Spinal cord (tissue), 10 donors: ENCODE measurements around the gene ARAP1. TPM values are rescaled to one million over a fixed set of nuclear protein-coding genes. Genes with fewer than 3 reads are reported as not detected.

ENCODE experiments used
- DNase-seq, 6 donors: peaks; one replicate each; pipeline versions ENCODE4 v3.0.0 to v3.0.0-alpha.2; 2013 to 2015; ENCODE audit warnings: low spot score in 6 of 6, low read depth in 4 of 6
- H3K27ac ChIP-seq: one replicate; pipeline ENCODE4 v1.5.1; 2013; ENCODE audit warnings: low read depth, low read length, control low read depth
- H3K27me3 ChIP-seq: one replicate; pipeline ENCODE4 v1.6.1; 2013; ENCODE audit warnings: low read length; ENCODE audit not compliant: control insufficient read depth, insufficient read depth
- H3K36me3 ChIP-seq: one replicate; pipeline ENCODE4 v1.6.1; 2013; ENCODE audit warnings: low read length; ENCODE audit not compliant: control insufficient read depth, insufficient read depth
- H3K4me1 ChIP-seq: one replicate; pipeline ENCODE4 v1.6.1; 2013; ENCODE audit warnings: low read length; ENCODE audit not compliant: control insufficient read depth, insufficient read depth
- H3K4me3 ChIP-seq: one replicate; pipeline ENCODE4 v1.5.1; 2013; ENCODE audit warnings: low read depth, low read length, control low read depth
- H3K9me3 ChIP-seq: one replicate; pipeline ENCODE4 v1.6.1; 2013; ENCODE audit warnings: low read length; ENCODE audit not compliant: control insufficient read depth, insufficient read depth
- WGBS: methylation state at CpG from one replicate; pipeline ENCODE4 v1.1.5; 2013; ENCODE audit warnings: missing lambda C conversion rate; ENCODE audit not compliant: insufficient coverage; 5-methylcytosine and 5-hydroxymethylcytosine counted together
- polyA plus RNA-seq, 2 donors: library from polyadenylated mRNA; unstranded; fragments of 120-200 nt; gene quantifications; one replicate each; pipeline ENCODE4 v1.2.1, GENCODE V29; 2013; ENCODE audit not compliant: insufficient read length in 2 of 2
- total RNA-seq, 2 donors: library from RNA; depleted of rRNA in 1 of 2; stranded (reverse); fragments of 120-200 nt in 1 of 2; fragments of >200 nt in 1 of 2; gene quantifications; one replicate each; pipeline versions ENCODE4 v1.2.3 to v1.2.4, GENCODE V29; 2013 to 2014
- donor health status: healthy.

The ARAP1 gene
- total and polyA plus RNA-seq, 4 donors = 44.8 to 79.2 (median 52.1) TPM

- H3K4me3 ChIP-seq = no peak overlapping the region
- no peak for DNase-seq
Measured at GRCh38 chr11:72738199-72739141, 13.7 kb downstream of the ARAP1 start.

GRCh38 chr11:72737336-72737735 is 14.9 kb downstream of the ARAP1 start:
- H3K9me3 ChIP-seq = no peaks in the 10 kb centered on the region
- H3K27ac ChIP-seq = no peak overlapping the region
- no peak overlapping the region for H3K4me3 ChIP-seq
- peaks cover 8% of the 10 kb centered on the region for H3K36me3 ChIP-seq
- DNase-seq = no peak
- peaks cover 28% of the 10 kb centered on the region for H3K4me1 ChIP-seq
- no peaks in the 10 kb centered on the region for H3K27me3 ChIP-seq
- WGBS = 100% methylated on average over 1 of the region's 1 CpG

More at GRCh38 chr11:72738199-72739141, 13.7 kb downstream of the ARAP1 start:
- H3K27me3 ChIP-seq = no peaks in the 10 kb centered on the region
- peaks cover 7% of the 10 kb centered on the region for H3K36me3 ChIP-seq
- H3K4me1 ChIP-seq = peaks cover 31% of the 10 kb centered on the region
- no peak overlapping the region for H3K27ac ChIP-seq
- H3K9me3 ChIP-seq = no peaks in the 10 kb centered on the region
- WGBS = 79% methylated on average over 4 of the region's 11 CpGs

- no peak for DNase-seq
- H3K4me1 ChIP-seq = peaks cover 23% of the 10 kb centered on the region
- H3K27me3 ChIP-seq = no peaks in the 10 kb centered on the region
- H3K4me3 ChIP-seq = no peak overlapping the region
- no peak overlapping the region for H3K27ac ChIP-seq
- no peaks in the 10 kb centered on the region for H3K9me3 ChIP-seq
- WGBS = 48% methylated on average over 5 of the region's 5 CpGs
- H3K36me3 ChIP-seq = peaks cover 11% of the 10 kb centered on the region
Measured at GRCh38 chr11:72736452-72737069, 15.6 kb downstream of the ARAP1 start.

- H3K36me3 ChIP-seq = peaks cover 11% of the 10 kb centered on the region
- no peaks in the 10 kb centered on the region for H3K27me3 ChIP-seq
- H3K4me3 ChIP-seq = no peak overlapping the region
- DNase-seq = no peak
- WGBS = 90% methylated on average over 7 of the region's 8 CpGs
- H3K27ac ChIP-seq = no peak overlapping the region
- H3K4me1 ChIP-seq = peaks cover 15% of the 10 kb centered on the region
- no peaks in the 10 kb centered on the region for H3K9me3 ChIP-seq
Measured at GRCh38 chr11:72735495-72736027, 16.6 kb downstream of the ARAP1 start.

- H3K27me3 ChIP-seq = no peaks in the 10 kb centered on the region
- no peaks in the 10 kb centered on the region for H3K9me3 ChIP-seq
- H3K27ac ChIP-seq = no peak overlapping the region
- H3K36me3 ChIP-seq = peaks cover 6% of the 10 kb centered on the region
- H3K4me1 ChIP-seq = peaks cover 5% of the 10 kb centered on the region
- WGBS = 91% methylated on average over 9 of the region's 10 CpGs
- H3K4me3 ChIP-seq = no peak overlapping the region
- DNase-seq = no peak
Measured at GRCh38 chr11:72732329-72732728, 19.9 kb downstream of the ARAP1 start.

GRCh38 chr11:72730737-72731136 is 21.5 kb downstream of the ARAP1 start:
- no peak overlapping the region for H3K27ac ChIP-seq
- 100% methylated on average over 1 of the region's 2 CpGs for WGBS
- no peak overlapping the region for H3K4me3 ChIP-seq
- no peaks in the 10 kb centered on the region for H3K27me3 ChIP-seq
- DNase-seq = no peak
- H3K4me1 ChIP-seq = peaks cover 8% of the 10 kb centered on the region
- H3K36me3 ChIP-seq = peaks cover 16% of the 10 kb centered on the region
- no peaks in the 10 kb centered on the region for H3K9me3 ChIP-seq

GRCh38 chr11:72730243-72730642 is 22.0 kb downstream of the ARAP1 start:
- Histone ChIP-seq H3K36me3 (peaks cover 16% of the 10 kb centered on the region), H3K27ac (no peak overlapping the region), H3K9me3 (no peaks in the 10 kb centered on the region), H3K4me1 (peaks cover 13% of the 10 kb centered on the region), H3K4me3 (no peak overlapping the region), H3K27me3 (no peaks in the 10 kb centered on the region)
- no peak for DNase-seq
- 87% methylated on average over 5 of the region's 5 CpGs for WGBS

GRCh38 chr11:72727521-72727920 is 24.7 kb downstream of the ARAP1 start:
- Histone ChIP-seq H3K4me1 (peaks cover 30% of the 10 kb centered on the region), H3K4me3 (no peak overlapping the region), H3K36me3 (peaks cover 22% of the 10 kb centered on the region), H3K27ac (no peak overlapping the region), H3K9me3 (no peaks in the 10 kb centered on the region), H3K27me3 (no peaks in the 10 kb centered on the region)
- DNase-seq = no peak
- 33% methylated on average over 1 of the region's 4 CpGs for WGBS

- Histone ChIP-seq H3K36me3 (peaks cover 18% of the 10 kb centered on the region), H3K9me3 (no peaks in the 10 kb centered on the region), H3K27me3 (no peaks in the 10 kb centered on the region), H3K4me3 (no peak overlapping the region), H3K27ac (no peak overlapping the region), H3K4me1 (peaks cover 40% of the 10 kb centered on the region)
- WGBS = 94% methylated on average over 37 of the region's 40 CpGs
- no peak for DNase-seq
Measured at GRCh38 chr11:72726266-72727220, 25.7 kb downstream of the ARAP1 start.
